HG03175 (cell line): ENCODE measurements around the gene DTNB.
A peak's percentile ranks its signal among the peaks of the same experiment; 100 is the strongest.

ENCODE experiments used
- ATAC-seq: cut with Tn5 transposase; IDR thresholded peaks from one replicate; pipeline ENCODE4 v1.9.1; 2021; ENCODE audit warnings: mild to moderate bottlenecking, moderate library complexity; ENCODE audit not compliant: unreplicated experiment

The DTNB gene

GRCh38 chr2:25358249-25358815, 315.0 kb downstream of the DTNB start:
- ATAC-seq, result no peak

- no peak for ATAC-seq
These were observed 317.3 kb downstream of the DTNB start for GRCh38 chr2:25356088-25356487.

GRCh38 chr2:25355270-25355669, 318.1 kb downstream of the DTNB start:
- ATAC-seq, result no peak

- no peak for ATAC-seq
These were observed 319.3 kb downstream of the DTNB start for GRCh38 chr2:25354116-25354515.

- no peak for ATAC-seq
These were observed 324.0 kb downstream of the DTNB start for GRCh38 chr2:25349397-25349796.

- no peak for ATAC-seq
These were observed 325.5 kb downstream of the DTNB start for GRCh38 chr2:25347846-25348245.

- no peak for ATAC-seq
These were observed 326.1 kb downstream of the DTNB start for GRCh38 chr2:25347205-25347815.

- no peak for ATAC-seq
These were observed 330.1 kb downstream of the DTNB start for GRCh38 chr2:25343187-25343825.

- peak; percentile 89 for ATAC-seq
These were observed 330.8 kb downstream of the DTNB start for GRCh38 chr2:25342372-25343186.

GRCh38 chr2:25341753-25342371, 331.5 kb downstream of the DTNB start, which contains the start of gene DNMT3A:
Gene DNMT3A, minus strand, starts transcription at chr2:25341925. Its CDS starts 27,941 bp downstream, at chr2:25313984.
- ATAC-seq, result peak; percentile 26

- no peak for ATAC-seq
These were observed 332.2 kb downstream of the DTNB start for GRCh38 chr2:25341011-25341727.

GRCh38 chr2:25340181-25340921, 333.0 kb downstream of the DTNB start:
- ATAC-seq, result no peak

GRCh38 chr2:25339791-25340180, 333.6 kb downstream of the DTNB start:
- no peak for ATAC-seq

- ATAC-seq, result no peak
These were observed 334.1 kb downstream of the DTNB start for GRCh38 chr2:25339211-25339674.

GRCh38 chr2:25338401-25338800, 335.0 kb downstream of the DTNB start:
- ATAC-seq, result no peak

- no peak for ATAC-seq
These were observed 335.5 kb downstream of the DTNB start for GRCh38 chr2:25337891-25338290.

GRCh38 chr2:25337276-25337675, 336.1 kb downstream of the DTNB start:
- ATAC-seq, result no peak

GRCh38 chr2:25336383-25336841, 337.0 kb downstream of the DTNB start:
- ATAC-seq, result no peak

- ATAC-seq, result no peak
These were observed 337.4 kb downstream of the DTNB start for GRCh38 chr2:25335971-25336370.

GRCh38 chr2:25335204-25335603, 338.2 kb downstream of the DTNB start:
- ATAC-seq, result no peak
